SK-MEL-5 (cell line): ENCODE data around the gene STK32B. TPM values are rescaled to one million over a fixed set of nuclear protein-coding genes. Genes with fewer than 3 reads are reported as not detected.
"Not testable (repeated sequence)": the region's sequence is repeated elsewhere in the genome, so short reads cannot be mapped to it uniquely, and the experiment has no call there.

Experiments
- DNase-seq: peaks from one replicate; pipeline ENCODE4 v3.0.0-alpha.2; 2016; ENCODE audit warnings: low read depth, low spot score
- in situ Hi-C: cut with HindIII; loops from 2 replicates; pipeline ENCODE4 v1.10.0; 2016; ENCODE audit warnings: low sequenced_read_pairs, high pct_unique_total_duplicates, low pct_unique_long_range_greater_than_20kb
- total RNA-seq: library from RNA; depleted of rRNA; stranded (reverse); fragments of >200 nt; shearing (Covaris generic); gene quantifications from 2 replicates; pipeline ENCODE4 v1.2.3, GENCODE V29; 2014

STK32B gene
- total RNA-seq, 1 experiment from 2014 or later = 3.1 TPM

GRCh38 chr4:5164221-5164912 is 113.1 kb downstream of the STK32B start:
- no peak for DNase-seq
- in situ Hi-C loops = no loop called here

- in situ Hi-C loops = no loop called here
- no peak for DNase-seq
Observed at GRCh38 chr4:5165420-5166369, 114.4 kb downstream of the STK32B start.

- in situ Hi-C loops = no loop called here
Observed at GRCh38 chr4:5166377-5166776, 115.1 kb downstream of the STK32B start.

GRCh38 chr4:5168891-5169290 is 117.6 kb downstream of the STK32B start:
- in situ Hi-C loops = no loop called here
- DNase-seq = no peak

More at GRCh38 chr4:5166377-5166776, 115.1 kb downstream of the STK32B start:
- no peak for DNase-seq

- in situ Hi-C loops, DNase-seq: not testable (repeated sequence)
Observed at GRCh38 chr4:5175836-5176235, 124.6 kb downstream of the STK32B start.

- no peak for DNase-seq
- in situ Hi-C loops = no loop called here
Observed at GRCh38 chr4:5184606-5185005, 133.3 kb downstream of the STK32B start.

- in situ Hi-C loops = no loop called here
- no peak for DNase-seq
Observed at GRCh38 chr4:5185551-5185950, 134.3 kb downstream of the STK32B start.

GRCh38 chr4:5186271-5187064 is 135.2 kb downstream of the STK32B start:
- DNase-seq = no peak
- in situ Hi-C loops = no loop called here

GRCh38 chr4:5188130-5188529 is 136.8 kb downstream of the STK32B start:
- DNase-seq = no peak
- in situ Hi-C loops = no loop called here

GRCh38 chr4:5191831-5192230 is 140.6 kb downstream of the STK32B start:
- no peak for DNase-seq
- in situ Hi-C loops = no loop called here

GRCh38 chr4:5192271-5192670 is 141.0 kb downstream of the STK32B start:
- DNase-seq = peak; percentile 20
- in situ Hi-C loops = no loop called here

GRCh38 chr4:5192678-5193077 is 141.4 kb downstream of the STK32B start:
- no peak for DNase-seq
- in situ Hi-C loops = no loop called here

- in situ Hi-C loops = no loop called here
- DNase-seq = no peak
Observed at GRCh38 chr4:5198656-5199541, 147.6 kb downstream of the STK32B start.

GRCh38 chr4:5199912-5200311 is 148.6 kb downstream of the STK32B start:
- in situ Hi-C loops = no loop called here

GRCh38 chr4:5200513-5200912 is 149.2 kb downstream of the STK32B start:
- no peak for DNase-seq
- in situ Hi-C loops = no loop called here

More at GRCh38 chr4:5199912-5200311, 148.6 kb downstream of the STK32B start:
- DNase-seq = peak; percentile 44

GRCh38 chr4:5203309-5203992 is 152.2 kb downstream of the STK32B start:
- in situ Hi-C loops = no loop called here
- no peak for DNase-seq

GRCh38 chr4:5203993-5204310 is 152.7 kb downstream of the STK32B start:
- in situ Hi-C loops = no loop called here
- DNase-seq = no peak
